ENCODE measurements around the gene C1QTNF1.

C1QTNF1 gene

GRCh38 chr17:79041041-79041570, 17.1 kb downstream of the C1QTNF1 start:
- no peak for TF ChIP-seq ZNF274 (IDR thresholded peaks at IDR 0.05; ENCODE audit: low read depth, low read length)
- no peak for TF ChIP-seq SUZ12 (IDR thresholded peaks at IDR 0.05; ENCODE audit: extremely low read depth, insufficient read depth, insufficient read length)
- no peak for TF ChIP-seq YY1 (IDR thresholded peaks at IDR 0.05; ENCODE audit: insufficient read depth, insufficient read length)
- DNase-seq (ENCODE audit: low read depth, low spot score): no peak
- H3K9ac ChIP-seq (ENCODE audit: insufficient read length, low read depth): no peak overlapping the region
- H3K4me1 ChIP-seq (ENCODE audit: insufficient read depth, insufficient read length): peaks cover 3% of the 10 kb centered on the region
- no peaks in the 10 kb centered on the region for H3K36me3 ChIP-seq (ENCODE audit: insufficient read depth, insufficient read length, low read length)
- H3K27me3 ChIP-seq (ENCODE audit: insufficient read depth, insufficient read length): no peaks in the 10 kb centered on the region
- H3K9me3 ChIP-seq (ENCODE audit: insufficient read depth, low read length): no peaks in the 10 kb centered on the region
- no peak overlapping the region for H3K4me3 ChIP-seq (ENCODE audit: insufficient read length, low read depth)

- H3K27me3 ChIP-seq (ENCODE audit: insufficient read depth, insufficient read length): no peaks in the 10 kb centered on the region
- H3K4me1 ChIP-seq (ENCODE audit: insufficient read depth, insufficient read length): no peaks in the 10 kb centered on the region
- TF ChIP-seq SUZ12 (IDR thresholded peaks at IDR 0.05; ENCODE audit: extremely low read depth, insufficient read depth, insufficient read length) (no peak), ZNF274 (IDR thresholded peaks at IDR 0.05; ENCODE audit: low read depth, low read length) (no peak), YY1 (IDR thresholded peaks at IDR 0.05; ENCODE audit: insufficient read depth, insufficient read length) (no peak)
- no peak for DNase-seq (ENCODE audit: low read depth, low spot score)
- no peaks in the 10 kb centered on the region for H3K36me3 ChIP-seq (ENCODE audit: insufficient read depth, insufficient read length, low read length)
- H3K9me3 ChIP-seq (ENCODE audit: insufficient read depth, low read length): no peaks in the 10 kb centered on the region
- no peak overlapping the region for H3K9ac ChIP-seq (ENCODE audit: insufficient read length, low read depth)
- H3K4me3 ChIP-seq (ENCODE audit: insufficient read length, low read depth): no peak overlapping the region
Observed at GRCh38 chr17:79041723-79042420, 17.9 kb downstream of the C1QTNF1 start.

GRCh38 chr17:79042421-79043190, 18.6 kb downstream of the C1QTNF1 start:
- Histone ChIP-seq H3K4me3 (ENCODE audit: insufficient read length, low read depth) (no peak overlapping the region), H3K36me3 (ENCODE audit: insufficient read depth, insufficient read length, low read length) (no peaks in the 10 kb centered on the region), H3K9ac (ENCODE audit: insufficient read length, low read depth) (no peak overlapping the region), H3K4me1 (ENCODE audit: insufficient read depth, insufficient read length) (no peaks in the 10 kb centered on the region), H3K27me3 (ENCODE audit: insufficient read depth, insufficient read length) (no peaks in the 10 kb centered on the region), H3K9me3 (ENCODE audit: insufficient read depth, low read length) (no peaks in the 10 kb centered on the region)
- no peak for DNase-seq (ENCODE audit: low read depth, low spot score)
- TF ChIP-seq SUZ12 (IDR thresholded peaks at IDR 0.05; ENCODE audit: extremely low read depth, insufficient read depth, insufficient read length) (no peak), YY1 (IDR thresholded peaks at IDR 0.05; ENCODE audit: insufficient read depth, insufficient read length) (no peak), ZNF274 (IDR thresholded peaks at IDR 0.05; ENCODE audit: low read depth, low read length) (no peak)

GRCh38 chr17:79043191-79043930, 19.4 kb downstream of the C1QTNF1 start:
- no peak for DNase-seq (ENCODE audit: low read depth, low spot score)
- peaks cover 4% of the 10 kb centered on the region for H3K4me1 ChIP-seq (ENCODE audit: insufficient read depth, insufficient read length)
- H3K9me3 ChIP-seq (ENCODE audit: insufficient read depth, low read length): no peaks in the 10 kb centered on the region
- H3K36me3 ChIP-seq (ENCODE audit: insufficient read depth, insufficient read length, low read length): no peaks in the 10 kb centered on the region
- H3K27me3 ChIP-seq (ENCODE audit: insufficient read depth, insufficient read length): no peaks in the 10 kb centered on the region
- no peak overlapping the region for H3K9ac ChIP-seq (ENCODE audit: insufficient read length, low read depth)
- no peak overlapping the region for H3K4me3 ChIP-seq (ENCODE audit: insufficient read length, low read depth)
- no peak for TF ChIP-seq SUZ12 (IDR thresholded peaks at IDR 0.05; ENCODE audit: extremely low read depth, insufficient read depth, insufficient read length)
- TF ChIP-seq ZNF274 (IDR thresholded peaks at IDR 0.05; ENCODE audit: low read depth, low read length): no peak
- no peak for TF ChIP-seq YY1 (IDR thresholded peaks at IDR 0.05; ENCODE audit: insufficient read depth, insufficient read length)

DNA sequence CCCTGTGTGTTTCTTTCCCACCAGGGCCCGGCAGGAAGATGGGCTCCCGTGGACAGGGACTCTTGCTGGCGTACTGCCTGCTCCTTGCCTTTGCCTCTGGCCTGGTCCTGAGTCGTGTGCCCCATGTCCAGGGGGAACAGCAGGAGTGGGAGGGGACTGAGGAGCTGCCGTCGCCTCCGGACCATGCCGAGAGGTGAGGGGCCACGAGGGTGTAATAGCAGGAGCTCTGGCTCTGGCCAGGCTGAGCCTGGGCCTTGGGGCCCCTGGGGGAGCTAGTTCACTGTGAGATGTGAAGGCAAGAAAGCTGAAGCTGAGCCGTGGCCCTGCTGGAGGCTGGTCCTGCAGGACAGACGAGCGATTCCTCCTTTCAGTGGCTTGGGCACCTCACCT, 20.0 kb downstream of the C1QTNF1 start:
- H3K36me3 ChIP-seq (ENCODE audit: insufficient read depth, insufficient read length, low read length): no peaks in the 10 kb centered on the region
- H3K27me3 ChIP-seq (ENCODE audit: insufficient read depth, insufficient read length): no peaks in the 10 kb centered on the region
- no peak overlapping the region for H3K9ac ChIP-seq (ENCODE audit: insufficient read length, low read depth)
- TF ChIP-seq ZNF274 (IDR thresholded peaks at IDR 0.05; ENCODE audit: low read depth, low read length) (no peak), SUZ12 (IDR thresholded peaks at IDR 0.05; ENCODE audit: extremely low read depth, insufficient read depth, insufficient read length) (no peak), YY1 (IDR thresholded peaks at IDR 0.05; ENCODE audit: insufficient read depth, insufficient read length) (no peak)
- DNase-seq (ENCODE audit: low read depth, low spot score): no peak
- no peak overlapping the region for H3K4me3 ChIP-seq (ENCODE audit: insufficient read length, low read depth)
- H3K9me3 ChIP-seq (ENCODE audit: insufficient read depth, low read length): no peaks in the 10 kb centered on the region
- peaks cover 6% of the 10 kb centered on the region for H3K4me1 ChIP-seq (ENCODE audit: insufficient read depth, insufficient read length)

GRCh38 chr17:79044462-79044861, 20.5 kb downstream of the C1QTNF1 start:
- TF ChIP-seq ZNF274 (IDR thresholded peaks at IDR 0.05; ENCODE audit: low read depth, low read length) (no peak), SUZ12 (IDR thresholded peaks at IDR 0.05; ENCODE audit: extremely low read depth, insufficient read depth, insufficient read length) (no peak), YY1 (IDR thresholded peaks at IDR 0.05; ENCODE audit: insufficient read depth, insufficient read length) (no peak)
- no peaks in the 10 kb centered on the region for H3K27me3 ChIP-seq (ENCODE audit: insufficient read depth, insufficient read length)
- no peak overlapping the region for H3K9ac ChIP-seq (ENCODE audit: insufficient read length, low read depth)
- H3K4me3 ChIP-seq (ENCODE audit: insufficient read length, low read depth): no peak overlapping the region
- no peaks in the 10 kb centered on the region for H3K9me3 ChIP-seq (ENCODE audit: insufficient read depth, low read length)
- DNase-seq (ENCODE audit: low read depth, low spot score): no peak
- peaks cover 9% of the 10 kb centered on the region for H3K4me1 ChIP-seq (ENCODE audit: insufficient read depth, insufficient read length)
- no peaks in the 10 kb centered on the region for H3K36me3 ChIP-seq (ENCODE audit: insufficient read depth, insufficient read length, low read length)

All from NT2/D1 (cell line).